ENCODE results near the gene CTAGE9. TPM values are rescaled to one million over a fixed set of nuclear protein-coding genes. Genes with fewer than 3 reads are reported as not detected.
"Not testable (repeated sequence)": the region's sequence is repeated elsewhere in the genome, so short reads cannot be mapped to it uniquely, and the experiment has no call there.

CTAGE9 gene
- total RNA-seq, 1 donor from 2014 or later: not detected

DNA sequence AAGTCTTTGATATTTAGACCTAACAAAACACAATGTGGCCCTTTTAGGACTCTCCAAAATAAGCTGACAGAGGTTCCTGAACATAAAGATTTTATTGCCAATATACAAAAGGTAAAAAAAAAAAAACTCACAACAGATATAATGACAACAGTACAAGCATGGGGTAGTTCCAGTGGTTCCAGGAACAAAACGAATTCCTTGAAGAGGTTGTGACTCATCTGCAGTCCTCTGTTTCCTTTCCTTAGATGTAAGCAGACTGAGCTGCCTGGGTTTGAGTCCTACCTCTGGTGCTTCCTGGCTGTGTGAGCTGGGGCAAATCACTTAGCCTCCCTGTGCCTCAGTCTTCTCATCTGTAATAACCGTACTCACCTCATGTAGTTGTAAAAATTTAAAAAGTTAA is 13.3 kb upstream of the CTAGE9 start:
- peak; percentile 8 for DNase-seq (ENCODE audit: low read depth)
- TF ChIP-seq, protein P1, sequence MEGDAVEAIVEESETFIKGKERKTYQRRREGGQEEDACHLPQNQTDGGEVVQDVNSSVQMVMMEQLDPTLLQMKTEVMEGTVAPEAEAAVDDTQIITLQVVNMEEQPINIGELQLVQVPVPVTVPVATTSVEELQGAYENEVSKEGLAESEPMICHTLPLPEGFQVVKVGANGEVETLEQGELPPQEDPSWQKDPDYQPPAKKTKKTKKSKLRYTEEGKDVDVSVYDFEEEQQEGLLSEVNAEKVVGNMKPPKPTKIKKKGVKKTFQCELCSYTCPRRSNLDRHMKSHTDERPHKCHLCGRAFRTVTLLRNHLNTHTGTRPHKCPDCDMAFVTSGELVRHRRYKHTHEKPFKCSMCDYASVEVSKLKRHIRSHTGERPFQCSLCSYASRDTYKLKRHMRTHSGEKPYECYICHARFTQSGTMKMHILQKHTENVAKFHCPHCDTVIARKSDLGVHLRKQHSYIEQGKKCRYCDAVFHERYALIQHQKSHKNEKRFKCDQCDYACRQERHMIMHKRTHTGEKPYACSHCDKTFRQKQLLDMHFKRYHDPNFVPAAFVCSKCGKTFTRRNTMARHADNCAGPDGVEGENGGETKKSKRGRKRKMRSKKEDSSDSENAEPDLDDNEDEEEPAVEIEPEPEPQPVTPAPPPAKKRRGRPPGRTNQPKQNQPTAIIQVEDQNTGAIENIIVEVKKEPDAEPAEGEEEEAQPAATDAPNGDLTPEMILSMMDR (IDR thresholded peaks at IDR 0.05; ENCODE audit: insufficient read depth, low read depth, low read length): no peak
- TF ChIP-seq EZH2 (IDR thresholded peaks at IDR 0.05; ENCODE audit: insufficient read depth, low read length): no peak
- Mint-ChIP-seq H3K4me3 (ENCODE audit: unreplicated experiment) (no peak overlapping the region), H3K4me1 (ENCODE audit: low read depth, unreplicated experiment) (peaks cover 2% of the 10 kb centered on the region), H3K27ac (ENCODE audit: unreplicated experiment) (no peak overlapping the region), H3K9me3 (ENCODE audit: unreplicated experiment) (no peaks in the 10 kb centered on the region), H3K27me3 (ENCODE audit: low read depth, unreplicated experiment) (no peaks in the 10 kb centered on the region), H3K36me3 (ENCODE audit: low read depth, unreplicated experiment) (no peaks in the 10 kb centered on the region)
- Histone ChIP-seq H3K4me3 (ENCODE audit: insufficient read depth, low read depth, low read length) (no peak overlapping the region), H3K4me2 (ENCODE audit: low read length) (no peak overlapping the region), H4K20me1 (ENCODE audit: insufficient read depth, low read length) (no peaks in the 10 kb centered on the region), H2AFZ (ENCODE audit: low read depth, low read length) (no peak overlapping the region), H3K27ac (ENCODE audit: low read depth, low read length) (no peak overlapping the region), H3K9ac (ENCODE audit: low read length) (no peak overlapping the region), H3K36me3 (ENCODE audit: insufficient read depth, low read length) (no peaks in the 10 kb centered on the region), H3K27me3 (ENCODE audit: insufficient read depth, low read length) (no peaks in the 10 kb centered on the region), H3K79me2 (ENCODE audit: insufficient read depth, low read length) (no peaks in the 10 kb centered on the region), H3K4me1 (ENCODE audit: insufficient read depth, low read length) (no peaks in the 10 kb centered on the region), H3K9me3 (ENCODE audit: insufficient read depth, low read depth, low read length) (no peaks in the 10 kb centered on the region)
- no peak for FAIRE-seq

DNA sequence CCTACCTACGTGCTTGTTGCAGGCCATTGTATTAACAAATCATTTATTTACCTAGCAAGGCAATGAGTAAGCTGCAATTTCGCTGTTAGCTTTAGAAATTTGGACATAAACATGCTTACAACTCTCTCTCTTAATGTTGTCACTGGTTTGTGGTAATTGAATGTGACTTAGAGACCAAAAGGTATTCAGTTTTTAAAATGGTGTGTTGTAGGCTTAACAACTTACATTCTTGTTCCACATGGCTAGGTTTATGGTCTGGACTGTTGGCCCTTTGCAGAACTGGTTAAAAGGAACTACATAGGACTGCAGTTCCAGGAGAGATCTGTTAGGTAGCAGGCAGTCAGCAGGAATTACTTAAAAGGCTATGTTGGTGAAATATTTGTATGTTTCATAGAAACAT is 10.3 kb upstream of the CTAGE9 start:
- H3K4me2 ChIP-seq (ENCODE audit: low read length): no peak overlapping the region
- H3K9ac ChIP-seq (ENCODE audit: low read length): no peak overlapping the region
- H3K4me1 ChIP-seq (ENCODE audit: insufficient read depth, low read length): no peaks in the 10 kb centered on the region
- H3K79me2 ChIP-seq (ENCODE audit: insufficient read depth, low read length): no peaks in the 10 kb centered on the region
- H3K4me3 ChIP-seq (ENCODE audit: insufficient read depth, low read depth, low read length): no peak overlapping the region
- no peaks in the 10 kb centered on the region for H4K20me1 ChIP-seq (ENCODE audit: insufficient read depth, low read length)
- H3K9me3 ChIP-seq (ENCODE audit: insufficient read depth, low read depth, low read length): no peaks in the 10 kb centered on the region
- no peak overlapping the region for H3K4me3 Mint-ChIP-seq (ENCODE audit: unreplicated experiment)
- no peak overlapping the region for H2AFZ ChIP-seq (ENCODE audit: low read depth, low read length)
- FAIRE-seq: peak; percentile 23
- H3K27me3 ChIP-seq (ENCODE audit: insufficient read depth, low read length): no peaks in the 10 kb centered on the region
- H3K27ac Mint-ChIP-seq (ENCODE audit: unreplicated experiment): no peak overlapping the region
- H3K9me3 Mint-ChIP-seq (ENCODE audit: unreplicated experiment): no peaks in the 10 kb centered on the region
- H3K36me3 Mint-ChIP-seq (ENCODE audit: low read depth, unreplicated experiment): no peaks in the 10 kb centered on the region
- H3K36me3 ChIP-seq (ENCODE audit: insufficient read depth, low read length): no peaks in the 10 kb centered on the region
- no peak for DNase-seq (ENCODE audit: low read depth)
- H3K4me1 Mint-ChIP-seq (ENCODE audit: low read depth, unreplicated experiment): no peaks in the 10 kb centered on the region
- TF ChIP-seq EZH2 (IDR thresholded peaks at IDR 0.05; ENCODE audit: insufficient read depth, low read length): no peak
- TF ChIP-seq, protein P1 (IDR thresholded peaks at IDR 0.05; ENCODE audit: insufficient read depth, low read depth, low read length): no peak
- H3K27me3 Mint-ChIP-seq (ENCODE audit: low read depth, unreplicated experiment): no peaks in the 10 kb centered on the region
- no peak overlapping the region for H3K27ac ChIP-seq (ENCODE audit: low read depth, low read length)

DNA sequence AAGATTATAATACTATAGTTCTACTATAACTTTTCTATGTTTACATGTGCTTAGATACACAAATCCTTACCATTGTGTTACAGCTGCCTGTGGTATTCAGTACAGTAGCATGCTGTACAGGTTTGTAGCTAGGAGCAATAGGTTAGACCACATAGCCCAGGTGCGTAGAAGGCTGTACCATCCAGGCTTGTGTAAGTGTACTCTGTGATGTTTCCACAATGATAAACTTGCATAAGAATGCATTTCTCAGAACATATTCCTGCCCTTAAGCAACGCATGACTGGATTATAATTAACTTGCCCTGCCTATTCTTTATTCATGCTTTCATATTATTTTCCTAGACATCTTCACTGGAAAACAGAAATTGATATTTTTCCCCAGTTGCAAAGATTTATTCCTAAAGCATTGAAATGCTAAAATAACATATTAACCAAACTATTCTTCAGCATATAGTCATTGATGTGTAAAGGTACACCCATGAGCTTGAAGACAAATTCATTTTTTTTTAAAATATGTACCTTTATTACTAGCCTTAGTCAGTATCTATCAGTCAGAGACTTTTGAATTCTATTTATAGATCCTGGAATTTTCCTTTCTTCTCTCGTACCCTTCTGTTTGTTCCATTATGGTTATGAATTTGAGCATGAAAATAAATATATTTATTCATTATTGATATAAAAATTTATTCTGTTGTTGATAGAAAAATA is 7.2 kb upstream of the CTAGE9 start:
- Histone ChIP-seq H3K27ac (ENCODE audit: low read depth, low read length) (no peak overlapping the region), H3K9me3 (ENCODE audit: insufficient read depth, low read depth, low read length) (no peaks in the 10 kb centered on the region), H3K9ac (ENCODE audit: low read length) (no peak overlapping the region), H3K4me1 (ENCODE audit: insufficient read depth, low read length) (no peaks in the 10 kb centered on the region), H3K79me2 (ENCODE audit: insufficient read depth, low read length) (no peaks in the 10 kb centered on the region), H4K20me1 (ENCODE audit: insufficient read depth, low read length) (no peaks in the 10 kb centered on the region), H2AFZ (ENCODE audit: low read depth, low read length) (no peak overlapping the region), H3K4me3 (ENCODE audit: insufficient read depth, low read depth, low read length) (no peak overlapping the region), H3K4me2 (ENCODE audit: low read length) (no peak overlapping the region), H3K27me3 (ENCODE audit: insufficient read depth, low read length) (no peaks in the 10 kb centered on the region), H3K36me3 (ENCODE audit: insufficient read depth, low read length) (no peaks in the 10 kb centered on the region)
- Mint-ChIP-seq H3K36me3 (ENCODE audit: low read depth, unreplicated experiment) (no peaks in the 10 kb centered on the region), H3K27ac (ENCODE audit: unreplicated experiment) (no peak overlapping the region), H3K27me3 (ENCODE audit: low read depth, unreplicated experiment) (no peaks in the 10 kb centered on the region), H3K9me3 (ENCODE audit: unreplicated experiment) (no peaks in the 10 kb centered on the region), H3K4me3 (ENCODE audit: unreplicated experiment) (no peak overlapping the region), H3K4me1 (ENCODE audit: low read depth, unreplicated experiment) (no peaks in the 10 kb centered on the region)
- FAIRE-seq (no peak), DNase-seq (ENCODE audit: low read depth) (no peak)
- TF ChIP-seq, protein P1 (IDR thresholded peaks at IDR 0.05; ENCODE audit: insufficient read depth, low read depth, low read length): no peak
- TF ChIP-seq EZH2 (IDR thresholded peaks at IDR 0.05; ENCODE audit: insufficient read depth, low read length): no peak

DNA sequence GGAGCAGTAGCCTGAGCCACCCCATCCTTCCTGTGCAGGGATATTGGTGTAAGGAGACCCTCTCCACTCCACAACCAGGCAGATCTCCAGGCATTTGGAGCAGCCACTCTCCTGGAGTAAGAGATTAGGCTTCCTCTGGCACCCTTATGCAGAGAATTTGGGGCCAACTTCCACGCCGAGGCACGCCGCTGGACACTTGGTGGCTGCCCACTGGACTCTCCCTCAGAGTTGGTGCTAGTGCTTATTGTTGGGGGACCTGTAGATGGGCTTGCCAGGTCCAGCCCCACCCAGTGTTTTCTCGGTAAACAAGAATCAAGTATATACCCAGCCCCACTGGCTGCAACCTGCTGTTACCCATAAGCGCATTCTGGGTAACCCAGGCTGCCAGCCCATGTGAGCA is 4.8 kb upstream of the CTAGE9 start:
- not testable (repeated sequence) for DNase-seq (ENCODE audit: low read depth); H3K27me3 ChIP-seq (ENCODE audit: insufficient read depth, low read length); H3K4me1 ChIP-seq (ENCODE audit: insufficient read depth, low read length); H2AFZ ChIP-seq (ENCODE audit: low read depth, low read length); FAIRE-seq; H3K36me3 Mint-ChIP-seq (ENCODE audit: low read depth, unreplicated experiment); H3K4me3 Mint-ChIP-seq (ENCODE audit: unreplicated experiment); H4K20me1 ChIP-seq (ENCODE audit: insufficient read depth, low read length); H3K9me3 ChIP-seq (ENCODE audit: insufficient read depth, low read depth, low read length); H3K4me3 ChIP-seq (ENCODE audit: insufficient read depth, low read depth, low read length); H3K79me2 ChIP-seq (ENCODE audit: insufficient read depth, low read length); H3K4me2 ChIP-seq (ENCODE audit: low read length); H3K27me3 Mint-ChIP-seq (ENCODE audit: low read depth, unreplicated experiment); H3K9ac ChIP-seq (ENCODE audit: low read length); H3K27ac ChIP-seq (ENCODE audit: low read depth, low read length); H3K27ac Mint-ChIP-seq (ENCODE audit: unreplicated experiment); H3K9me3 Mint-ChIP-seq (ENCODE audit: unreplicated experiment); H3K4me1 Mint-ChIP-seq (ENCODE audit: low read depth, unreplicated experiment); H3K36me3 ChIP-seq (ENCODE audit: insufficient read depth, low read length)
